HG03139 (cell line): ENCODE data around the gene SAT2.
"Not testable (repeated sequence)": the region's sequence is repeated elsewhere in the genome, so short reads cannot be mapped to it uniquely, and the experiment has no call there.

Experiments used
- ATAC-seq: cut with Tn5 transposase; IDR thresholded peaks from one replicate; pipeline ENCODE4 v1.9.1; 2021; ENCODE audit not compliant: unreplicated experiment

Gene SAT2

GRCh38 chr17:7627250-7628121, at the start of gene SAT2:
TSS of gene SAT2 (minus strand) at chr17:7627821. CDS start at chr17:7627635, 186 bp downstream.
- peak; percentile 67 for ATAC-seq

- ATAC-seq, result no peak
Observed at GRCh38 chr17:7676533-7676932, 48.9 kb upstream of the SAT2 start.

- ATAC-seq, result no peak
Observed at GRCh38 chr17:7674934-7675333, 47.3 kb upstream of the SAT2 start.

GRCh38 chr17:7673239-7673638, 45.6 kb upstream of the SAT2 start:
- no peak for ATAC-seq

- ATAC-seq, result no peak
Observed at GRCh38 chr17:7668482-7668881, 40.9 kb upstream of the SAT2 start.

- ATAC-seq, result no peak
Observed at GRCh38 chr17:7667656-7668406, 40.2 kb upstream of the SAT2 start.

- ATAC-seq, result no peak
Observed at GRCh38 chr17:7656958-7657609, 29.5 kb upstream of the SAT2 start.

GRCh38 chr17:7655541-7655840, 27.9 kb upstream of the SAT2 start:
- no peak for ATAC-seq

- no peak for ATAC-seq
Observed at GRCh38 chr17:7654832-7655540, 27.4 kb upstream of the SAT2 start.

- ATAC-seq, result no peak
Observed at GRCh38 chr17:7652388-7653356, 25.1 kb upstream of the SAT2 start.

GRCh38 chr17:7651665-7652387, 24.2 kb upstream of the SAT2 start:
- no peak for ATAC-seq

- ATAC-seq, result no peak
Observed at GRCh38 chr17:7651097-7651664, 23.6 kb upstream of the SAT2 start.

GRCh38 chr17:7650509-7651096, 23.0 kb upstream of the SAT2 start, which contains the start of gene ATP1B2:
TSS of gene ATP1B2 (plus strand) at chr17:7650926. CDS start at chr17:7651519, 593 bp downstream.
- ATAC-seq, result no peak

GRCh38 chr17:7647018-7647417, 19.4 kb upstream of the SAT2 start:
- ATAC-seq, result no peak

GRCh38 chr17:7646457-7646856, 18.8 kb upstream of the SAT2 start:
- no peak for ATAC-seq

- no peak for ATAC-seq
Observed at GRCh38 chr17:7644775-7645174, 17.2 kb upstream of the SAT2 start.

GRCh38 chr17:7641635-7642034, 14.0 kb upstream of the SAT2 start:
- not testable (repeated sequence) for ATAC-seq

GRCh38 chr17:7640783-7641182, 13.2 kb upstream of the SAT2 start:
- ATAC-seq, result no peak

GRCh38 chr17:7636163-7636562, 8.5 kb upstream of the SAT2 start:
- no peak for ATAC-seq
